HG03066 (cell line): ENCODE results near the gene HS3ST2.
"Not testable (repeated sequence)": the region's sequence is repeated elsewhere in the genome, so short reads cannot be mapped to it uniquely, and the experiment has no call there.

Source experiments
- ATAC-seq: cut with Tn5 transposase; IDR thresholded peaks from one replicate; pipeline ENCODE4 v1.9.1; 2021; ENCODE audit warnings: low read depth; ENCODE audit not compliant: unreplicated experiment

HS3ST2 gene

DNA sequence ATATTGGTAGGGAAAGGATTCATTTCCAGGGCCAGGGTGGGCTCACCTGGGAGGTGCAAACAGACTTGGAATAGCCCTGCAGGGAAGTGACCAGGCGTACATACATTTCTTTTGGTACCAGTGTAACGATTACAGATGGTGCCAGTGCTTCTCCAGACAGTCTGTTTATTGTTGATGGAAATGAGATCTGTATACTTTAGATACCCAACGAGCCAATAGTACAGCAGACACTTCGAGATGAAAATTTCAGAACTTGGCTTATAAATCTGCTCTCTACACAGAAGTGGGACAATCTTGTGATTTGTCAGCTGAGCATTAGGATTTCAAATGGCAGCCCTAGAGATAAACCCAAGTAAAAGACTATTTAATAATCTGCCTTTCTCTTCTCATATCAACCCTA lies 57.9 kb downstream of the HS3ST2 start:
- ATAC-seq = no peak

DNA sequence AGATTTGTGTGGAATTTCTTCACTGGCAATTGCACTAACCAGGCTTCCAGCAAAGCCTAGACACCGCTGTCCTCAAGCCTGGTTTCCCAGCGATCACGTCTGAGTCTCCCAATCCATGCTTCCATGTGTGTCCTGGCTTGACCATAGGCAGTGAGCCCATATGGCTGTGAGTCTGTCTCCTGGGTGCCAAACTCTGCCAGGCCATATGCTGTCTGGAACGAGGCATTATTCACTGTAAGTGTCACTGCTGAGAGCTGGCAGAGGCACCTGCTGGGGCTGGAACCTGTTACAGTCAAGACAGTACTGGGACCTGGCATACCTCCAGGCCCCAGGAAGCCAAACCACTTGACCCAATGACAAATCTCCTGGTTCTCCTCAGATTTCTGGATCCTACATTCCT lies 60.4 kb downstream of the HS3ST2 start:
- no peak for ATAC-seq

DNA sequence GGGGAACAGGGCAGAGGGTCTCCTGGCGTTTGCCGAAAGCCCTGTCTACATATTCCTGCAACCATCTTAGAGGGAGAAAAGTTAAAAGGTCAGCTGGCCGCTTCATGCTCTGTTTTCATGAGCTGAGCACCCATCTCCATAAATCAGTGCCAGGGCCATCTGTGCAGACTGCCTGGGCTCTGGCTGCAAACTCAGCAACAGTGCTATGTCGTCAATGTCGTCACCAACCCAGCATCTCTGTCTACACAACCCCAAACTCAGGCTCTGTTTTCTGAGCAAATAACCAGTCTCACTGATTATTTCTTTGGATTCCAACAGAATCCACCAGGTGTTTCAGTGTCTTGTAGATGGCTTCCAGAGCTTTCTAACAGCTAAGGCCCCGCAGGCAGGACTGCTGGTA lies 65.0 kb downstream of the HS3ST2 start:
- ATAC-seq = no peak

DNA sequence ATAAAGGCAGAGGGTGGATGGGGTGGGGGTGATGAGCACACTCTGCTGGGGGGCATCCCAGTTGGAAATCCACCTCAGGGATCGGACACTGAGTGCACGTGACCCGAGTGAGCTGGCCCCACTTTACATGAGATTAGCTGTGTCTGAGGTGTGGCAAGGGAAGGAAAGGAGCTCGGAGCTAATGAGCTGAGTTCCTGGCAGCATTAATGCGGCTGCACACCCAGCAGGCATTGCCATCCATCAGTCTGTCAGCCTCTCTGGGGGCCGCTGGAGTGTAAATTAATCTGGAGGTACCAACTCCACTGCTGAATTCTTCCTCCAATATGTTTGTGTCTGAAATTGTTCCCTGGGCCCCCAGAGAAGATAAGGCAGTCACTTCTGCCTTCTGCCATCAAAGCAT lies 65.5 kb downstream of the HS3ST2 start:
- ATAC-seq = no peak

DNA sequence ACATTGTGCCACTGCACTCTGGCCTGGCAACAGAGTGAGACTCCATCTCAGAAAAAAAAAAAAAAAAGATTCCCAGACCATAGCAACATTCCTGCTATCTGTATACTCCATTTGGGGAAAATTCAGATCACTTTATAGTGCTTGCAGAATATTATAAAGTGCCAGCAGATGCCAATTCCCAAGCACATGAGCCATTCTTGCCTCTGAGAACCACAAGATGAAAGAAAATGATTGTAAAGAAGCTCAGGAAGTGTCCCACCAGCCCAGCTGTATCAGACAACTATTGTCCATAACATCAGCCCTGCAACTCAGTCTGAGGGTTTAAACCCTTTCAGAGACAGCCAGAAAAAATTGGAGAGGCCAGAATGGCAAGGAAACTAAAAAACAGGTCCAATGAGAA lies 69.0 kb downstream of the HS3ST2 start:
- ATAC-seq = no peak

DNA sequence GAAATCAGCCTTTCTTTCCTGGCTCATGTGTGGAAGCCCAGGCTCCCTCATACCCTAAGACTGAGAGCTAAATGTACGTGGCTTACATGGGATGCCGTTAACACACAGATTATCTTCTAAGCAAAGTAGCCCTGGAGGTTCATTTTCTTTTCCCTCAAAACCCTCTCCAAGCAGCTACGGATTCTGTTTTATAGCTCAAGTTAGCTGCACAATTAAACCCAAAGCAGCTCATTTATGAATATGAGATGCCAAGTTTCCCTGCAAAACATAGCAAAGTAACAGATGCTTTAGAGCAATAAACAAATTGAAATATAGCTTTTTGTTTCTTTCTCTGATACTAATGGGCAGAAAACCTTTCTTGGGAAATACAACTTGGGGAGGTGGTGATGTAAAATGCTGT lies 72.0 kb downstream of the HS3ST2 start:
- ATAC-seq = no peak

DNA sequence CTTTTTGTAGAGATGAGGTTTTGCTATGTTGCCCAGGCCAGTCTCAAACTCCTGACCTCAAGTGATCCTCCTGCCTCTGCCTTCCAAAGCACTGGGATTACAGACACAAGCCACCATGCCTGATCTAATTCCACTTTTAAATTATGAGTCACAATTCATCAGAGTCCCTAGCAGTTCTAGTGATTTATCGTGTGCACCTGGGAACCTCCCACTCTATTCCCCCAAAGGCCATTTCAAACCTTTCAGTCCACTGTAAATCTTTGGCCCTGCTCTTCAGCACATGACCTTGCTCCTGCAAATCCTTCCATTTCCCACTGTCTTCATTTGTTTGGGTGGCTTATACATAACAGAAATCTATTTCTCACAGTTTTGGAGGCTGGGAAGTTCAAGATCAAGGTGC lies 73.0 kb downstream of the HS3ST2 start:
- ATAC-seq = no peak

DNA sequence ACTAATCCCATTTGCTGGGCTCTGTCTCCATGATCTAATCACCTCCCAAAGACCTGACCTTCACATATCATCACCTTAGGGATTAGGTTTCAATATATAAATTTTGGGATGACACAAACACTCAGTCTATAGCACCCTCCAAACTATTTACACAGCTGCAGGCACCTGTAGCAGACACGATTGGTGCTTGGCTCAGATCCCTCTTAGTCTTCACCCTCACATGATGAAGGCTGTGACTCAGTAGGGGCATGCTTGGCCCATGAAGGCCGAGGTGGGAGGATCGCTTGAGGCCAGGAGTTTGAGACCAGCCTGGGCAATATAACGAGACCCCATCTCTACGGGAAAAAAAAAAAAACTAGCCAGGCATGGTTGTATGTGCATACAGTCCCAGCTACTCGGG lies 73.5 kb downstream of the HS3ST2 start:
- ATAC-seq = no peak

DNA sequence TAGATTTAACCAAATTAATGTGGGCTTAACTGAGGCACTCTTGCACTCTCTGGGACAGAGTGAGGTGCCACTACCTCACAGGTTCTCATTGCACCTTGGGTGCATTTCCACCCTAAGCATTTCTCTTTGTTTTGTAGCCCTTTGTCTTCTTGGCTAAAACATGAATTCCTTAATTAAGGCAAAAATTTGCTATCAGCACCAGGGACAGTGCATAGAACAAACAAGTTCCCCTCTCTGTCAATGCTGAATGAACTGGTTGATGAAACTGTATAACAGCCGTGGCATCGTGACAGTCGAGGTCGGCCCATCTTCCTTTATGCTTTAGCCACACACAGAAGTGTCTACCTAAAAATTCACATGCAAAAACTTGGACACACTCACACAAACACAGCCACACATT lies 74.8 kb downstream of the HS3ST2 start:
- ATAC-seq = no peak

DNA sequence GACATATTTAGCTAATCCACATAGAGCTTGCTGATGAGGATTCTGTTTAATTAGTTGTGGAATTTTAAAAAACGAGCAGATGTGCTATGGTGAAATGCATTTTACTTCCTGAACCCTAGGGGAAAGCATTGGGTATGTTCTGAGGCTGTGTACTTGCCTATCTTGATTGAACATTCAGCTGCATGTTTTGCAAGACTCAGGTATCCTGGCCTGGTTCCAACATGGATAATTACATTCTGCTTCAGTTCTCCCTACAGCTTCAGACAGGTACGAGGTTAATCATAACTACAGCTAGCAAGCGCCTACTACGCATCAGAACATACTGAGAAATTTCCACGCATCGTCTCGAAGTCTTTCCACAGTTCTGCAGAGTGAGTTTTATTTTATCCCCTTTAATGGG lies 77.0 kb downstream of the HS3ST2 start:
- ATAC-seq = no peak

DNA sequence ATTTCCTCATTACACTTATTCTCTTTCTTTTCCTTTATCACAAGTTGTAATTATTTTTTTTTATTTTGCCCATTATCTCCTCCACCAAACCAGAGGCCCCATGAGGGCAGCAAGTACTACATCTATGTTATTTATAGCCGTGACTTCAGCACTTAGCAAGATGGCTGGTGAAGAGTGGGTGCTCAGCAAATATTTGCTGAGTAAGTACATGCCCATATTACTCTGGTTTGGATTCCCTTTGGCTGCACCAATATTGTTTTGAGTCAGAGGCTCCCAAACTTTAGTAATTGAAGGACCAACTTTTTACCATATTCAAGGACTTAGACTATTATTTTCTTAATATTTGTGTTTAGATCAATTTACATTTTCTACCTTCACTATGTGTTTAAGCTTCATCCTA lies 83.2 kb downstream of the HS3ST2 start:
- no peak for ATAC-seq

DNA sequence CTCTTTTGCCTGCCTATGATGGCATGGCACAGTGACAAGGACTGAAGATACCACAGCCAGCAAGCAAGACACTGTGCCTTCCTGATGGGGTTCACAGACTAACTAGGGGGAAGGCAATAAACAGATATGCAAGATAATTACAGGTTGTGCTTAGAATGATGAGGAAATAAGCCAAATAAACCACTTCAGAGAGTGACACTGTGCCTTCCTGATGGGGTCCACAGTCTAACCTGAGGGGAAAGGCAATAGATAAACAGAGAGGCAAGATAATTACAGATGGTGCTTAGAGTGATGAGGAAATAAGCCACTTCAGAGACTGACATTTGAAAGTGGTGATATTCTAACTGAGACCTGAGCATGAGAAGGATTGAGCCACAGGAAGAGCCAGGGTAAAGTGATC lies 84.2 kb downstream of the HS3ST2 start:
- ATAC-seq = no peak

DNA sequence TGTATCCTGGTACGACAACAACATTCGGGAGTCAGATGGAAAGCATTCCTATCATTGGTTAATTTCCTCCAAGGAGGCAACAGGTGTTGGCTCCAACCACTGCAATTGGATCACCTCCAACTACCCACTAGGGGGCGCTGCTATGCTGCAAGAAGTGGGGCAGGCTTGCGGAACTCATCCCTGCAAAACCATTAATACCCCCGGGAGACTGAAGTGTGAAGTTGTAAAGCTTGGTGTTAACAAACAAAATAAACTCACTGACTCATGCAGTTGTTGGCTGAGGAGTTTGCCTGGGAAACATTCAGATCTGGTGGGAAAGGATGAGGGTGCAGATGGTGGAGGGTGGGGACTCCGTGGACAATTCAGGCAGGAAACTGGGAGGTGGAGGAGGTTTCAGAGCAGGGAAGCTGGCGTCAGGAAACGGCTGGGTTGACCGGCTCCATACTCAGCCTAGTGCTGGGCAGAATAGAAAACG lies 84.9 kb downstream of the HS3ST2 start:
- no peak for ATAC-seq

DNA sequence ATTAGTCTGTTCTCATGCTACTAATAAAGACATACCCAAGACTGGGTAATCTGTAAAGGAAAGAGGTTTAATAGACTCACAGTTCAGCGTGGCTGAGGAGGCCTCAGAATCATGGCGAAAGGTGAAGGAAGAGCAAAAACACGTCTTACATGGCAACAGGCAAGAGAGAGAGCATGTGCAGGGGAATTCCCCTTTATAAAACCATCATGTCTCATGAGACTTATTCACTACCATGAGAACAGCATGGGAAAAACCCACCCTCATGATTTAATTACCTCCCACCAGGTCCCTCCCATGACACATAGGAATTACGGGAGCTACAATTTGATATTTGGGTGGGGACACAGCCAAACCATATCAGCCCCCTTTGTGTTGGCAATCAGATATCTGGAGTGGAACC lies 85.6 kb downstream of the HS3ST2 start:
- not testable (repeated sequence) for ATAC-seq

DNA sequence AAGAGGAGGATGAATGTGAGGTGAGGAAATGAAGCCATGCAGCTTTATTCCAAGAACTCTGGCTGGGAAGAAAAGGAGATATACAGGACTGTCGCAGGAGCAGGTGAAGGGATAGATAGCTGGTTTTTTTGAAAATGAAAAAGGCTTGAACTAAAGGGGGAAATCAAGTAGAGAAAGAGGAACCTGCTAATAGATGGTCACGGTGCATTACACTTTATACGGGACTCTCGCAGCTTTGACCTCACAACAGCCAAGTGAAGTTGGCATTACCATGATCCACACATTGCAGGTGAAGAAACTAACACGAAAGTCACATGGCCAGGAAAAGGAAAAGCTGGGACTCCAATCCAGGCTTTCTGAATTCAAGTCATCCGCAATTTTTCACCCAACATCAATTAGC lies 86.9 kb downstream of the HS3ST2 start:
- no peak for ATAC-seq

DNA sequence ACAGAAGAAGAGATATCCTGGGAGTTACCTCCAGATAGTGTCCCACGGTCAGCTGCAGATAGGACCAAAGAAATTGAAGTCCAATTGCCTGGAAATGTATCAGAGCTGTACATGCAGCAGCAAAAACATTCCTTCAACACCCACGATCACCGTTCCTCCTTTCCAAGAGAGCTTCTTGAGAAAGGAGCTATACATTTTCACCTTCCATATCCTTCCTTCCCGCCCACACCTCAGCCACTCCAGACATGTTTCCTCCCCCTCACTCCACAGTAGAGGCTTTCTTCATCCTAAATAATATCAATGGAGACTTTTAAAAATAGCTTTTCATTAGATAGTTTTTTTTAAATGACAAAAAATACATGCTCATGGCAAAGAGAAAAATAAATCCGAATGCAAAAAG lies 87.6 kb downstream of the HS3ST2 start:
- no peak for ATAC-seq

DNA sequence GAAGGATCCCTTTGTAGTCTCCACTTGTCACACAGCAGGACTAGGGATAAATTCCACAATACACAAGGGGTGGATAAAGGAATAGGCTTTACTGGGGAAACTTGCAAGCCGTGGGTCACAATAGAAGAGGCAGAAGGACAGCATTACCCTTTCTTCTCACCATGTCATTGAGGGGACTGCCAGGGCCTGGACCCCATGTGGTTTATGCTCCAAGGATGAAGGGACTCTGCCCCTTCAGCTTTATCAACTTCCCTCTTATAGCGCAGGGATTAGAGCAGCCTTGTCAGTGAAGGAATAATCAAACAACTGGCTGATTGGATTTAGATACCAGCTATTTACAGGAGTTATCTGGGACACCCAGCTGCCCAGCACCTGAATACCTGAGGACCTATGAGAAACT lies 89.8 kb downstream of the HS3ST2 start:
- no peak for ATAC-seq

DNA sequence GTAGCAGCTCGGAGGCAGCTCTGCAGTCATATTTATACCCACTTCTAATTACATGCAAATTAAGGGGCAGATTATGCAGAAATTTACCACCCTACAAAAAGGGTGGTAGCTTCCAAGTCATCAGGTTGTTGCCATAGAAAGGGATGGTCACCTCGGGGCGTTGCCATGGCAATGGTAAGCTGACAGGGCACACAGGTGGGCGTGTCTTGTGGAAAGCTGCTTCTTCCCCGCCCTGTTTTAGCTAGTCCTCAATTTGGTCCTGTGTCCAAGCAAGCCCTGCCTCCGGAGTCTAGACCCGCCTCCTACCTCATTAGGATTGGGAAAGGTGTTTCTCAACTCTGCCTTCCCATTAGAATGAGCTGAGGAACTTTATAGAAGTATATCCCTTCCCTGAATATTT lies 98.7 kb downstream of the HS3ST2 start:
- ATAC-seq = no peak

DNA sequence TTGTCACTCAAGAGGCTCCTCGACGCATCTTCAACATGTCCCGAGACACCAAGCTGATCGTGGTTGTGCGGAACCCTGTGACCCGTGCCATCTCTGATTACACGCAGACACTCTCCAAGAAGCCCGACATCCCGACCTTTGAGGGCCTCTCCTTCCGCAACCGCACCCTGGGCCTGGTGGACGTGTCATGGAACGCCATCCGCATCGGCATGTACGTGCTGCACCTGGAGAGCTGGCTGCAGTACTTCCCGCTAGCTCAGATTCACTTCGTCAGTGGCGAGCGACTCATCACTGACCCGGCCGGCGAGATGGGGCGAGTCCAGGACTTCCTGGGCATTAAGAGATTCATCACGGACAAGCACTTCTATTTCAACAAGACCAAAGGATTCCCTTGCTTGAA lies 101.0 kb downstream of the HS3ST2 start:
- ATAC-seq = no peak

DNA sequence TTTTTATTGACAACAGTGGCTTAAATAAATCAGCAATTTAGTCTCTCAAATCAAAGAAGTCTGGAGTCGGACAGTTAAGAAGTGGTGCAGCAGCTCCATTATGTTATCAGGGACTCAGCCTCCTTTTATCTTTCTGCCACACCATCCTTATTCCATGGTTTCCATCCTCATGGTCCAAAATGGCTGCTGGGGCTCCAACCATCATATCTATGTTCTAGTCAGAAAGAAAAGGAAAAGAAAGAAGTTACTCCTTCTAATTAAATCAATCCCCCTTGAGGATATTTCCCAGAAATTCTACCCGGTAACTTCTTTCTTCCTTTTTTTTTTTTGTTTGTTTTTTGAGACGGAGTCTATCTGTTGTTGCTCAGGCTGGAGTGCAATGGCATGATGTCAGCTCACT lies 109.5 kb downstream of the HS3ST2 start:
- no peak for ATAC-seq

DNA sequence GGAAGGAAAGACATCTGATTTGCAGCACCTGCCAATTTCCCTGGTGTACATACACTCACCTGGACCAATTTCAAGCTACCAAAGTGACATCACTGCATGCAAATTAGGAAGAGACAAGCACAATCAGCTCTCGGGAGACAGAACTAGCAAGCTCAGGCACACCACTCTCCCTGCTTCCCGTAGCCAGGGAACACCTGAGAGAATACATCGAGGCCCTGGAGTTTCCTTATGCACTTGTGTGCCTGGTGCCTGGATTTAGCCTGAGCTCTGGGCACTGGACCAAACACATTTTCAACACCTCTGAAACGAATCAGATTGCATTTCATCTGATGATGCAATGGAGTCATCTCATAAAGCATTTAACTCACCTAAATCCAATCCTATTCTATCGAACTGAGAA lies 110.5 kb downstream of the HS3ST2 start:
- no peak for ATAC-seq

DNA sequence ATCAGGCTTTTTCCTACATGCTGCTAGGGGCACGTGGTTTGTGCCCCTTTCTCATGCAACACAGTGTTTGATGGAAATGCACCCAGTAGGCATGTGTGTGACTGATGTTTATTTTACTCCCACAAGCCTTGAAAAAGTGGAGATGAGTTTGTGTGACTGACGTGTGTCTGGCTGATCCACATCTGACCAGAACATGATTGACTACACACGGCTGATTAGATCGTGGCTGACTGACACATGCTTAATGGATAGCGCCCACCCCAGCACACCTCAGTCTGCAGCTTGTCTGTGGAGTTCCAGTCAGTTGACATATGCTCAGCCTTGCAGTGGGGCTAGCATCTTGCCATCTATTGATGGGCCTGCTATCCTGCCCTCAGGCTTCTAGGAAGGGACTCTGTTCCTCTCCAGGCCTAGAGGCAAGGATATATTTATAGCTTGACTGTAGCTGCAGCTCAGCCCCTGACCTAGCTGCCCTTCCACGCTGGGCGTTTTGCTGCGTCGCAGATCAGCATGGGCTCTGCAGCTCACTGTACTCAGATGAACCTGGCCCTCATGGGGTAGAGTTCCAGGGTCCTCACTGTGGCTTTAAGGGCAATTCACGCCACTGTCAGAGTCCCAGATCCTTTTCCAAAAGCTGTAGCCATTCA lies 112.3 kb downstream of the HS3ST2 start:
- ATAC-seq = no peak

DNA sequence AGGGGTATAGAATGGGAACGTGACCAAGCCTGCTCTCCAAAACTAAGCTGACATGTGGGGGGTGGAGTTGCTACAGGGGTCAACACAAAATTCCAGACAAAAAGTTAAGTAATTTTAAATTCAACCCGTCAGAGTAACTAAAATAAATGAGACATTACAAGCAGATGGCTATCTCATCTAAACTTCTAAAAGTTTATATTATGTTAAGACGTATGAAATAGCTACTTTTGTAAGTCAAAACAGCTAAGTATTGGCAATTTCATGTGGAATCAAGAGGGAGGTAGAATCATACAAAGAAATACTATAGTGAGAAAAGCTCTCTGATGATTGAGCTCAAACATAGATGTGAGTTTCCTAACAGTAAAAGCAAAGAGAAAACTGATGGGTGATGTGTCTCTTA lies 113.3 kb downstream of the HS3ST2 start:
- ATAC-seq = no peak
